Upper lobe of left lung (tissue), 4 donors: ENCODE results near the gene LRRC17.

ENCODE experiments used
- EP300 ChIP-seq, 4 donors: sonication (generic); formaldehyde crosslinking; IDR thresholded peaks; one replicate each; pipeline ENCODE4 v1.5.1; 2017; ENCODE audit warnings: antibody characterized with exemption in 4 of 4, control low read depth in 2 of 4
- POLR2A ChIP-seq, 4 donors: fragments of 450-650 bp; IDR thresholded peaks; one replicate each; pipeline ENCODE4 v1.5.1; 2016 to 2017; ENCODE audit warnings: antibody characterized with exemption in 4 of 4, mild to moderate bottlenecking in 2 of 4
- POLR2AphosphoS5 ChIP-seq, 2 donors: sonication (generic); formaldehyde crosslinking; IDR thresholded peaks; one replicate each; pipeline ENCODE4 v1.5.1; 2017; ENCODE audit warnings: antibody characterized with exemption in 2 of 2
- TF ChIP-seq, protein P1 (sequence below), 6 experiments: fragments of 450-650 bp in 4 of 6; fragments of 200-600 bp in 2 of 6; sonication (generic) in 2 of 6; IDR thresholded peaks; one replicate each; pipeline ENCODE4 v1.5.1; 2016 to 2019; ENCODE audit warnings: antibody characterized with exemption in 6 of 6

GRCh38 chr7:102991540-102992214 lies 78.9 kb downstream of the LRRC17 start:
- TF ChIP-seq, protein P1, sequence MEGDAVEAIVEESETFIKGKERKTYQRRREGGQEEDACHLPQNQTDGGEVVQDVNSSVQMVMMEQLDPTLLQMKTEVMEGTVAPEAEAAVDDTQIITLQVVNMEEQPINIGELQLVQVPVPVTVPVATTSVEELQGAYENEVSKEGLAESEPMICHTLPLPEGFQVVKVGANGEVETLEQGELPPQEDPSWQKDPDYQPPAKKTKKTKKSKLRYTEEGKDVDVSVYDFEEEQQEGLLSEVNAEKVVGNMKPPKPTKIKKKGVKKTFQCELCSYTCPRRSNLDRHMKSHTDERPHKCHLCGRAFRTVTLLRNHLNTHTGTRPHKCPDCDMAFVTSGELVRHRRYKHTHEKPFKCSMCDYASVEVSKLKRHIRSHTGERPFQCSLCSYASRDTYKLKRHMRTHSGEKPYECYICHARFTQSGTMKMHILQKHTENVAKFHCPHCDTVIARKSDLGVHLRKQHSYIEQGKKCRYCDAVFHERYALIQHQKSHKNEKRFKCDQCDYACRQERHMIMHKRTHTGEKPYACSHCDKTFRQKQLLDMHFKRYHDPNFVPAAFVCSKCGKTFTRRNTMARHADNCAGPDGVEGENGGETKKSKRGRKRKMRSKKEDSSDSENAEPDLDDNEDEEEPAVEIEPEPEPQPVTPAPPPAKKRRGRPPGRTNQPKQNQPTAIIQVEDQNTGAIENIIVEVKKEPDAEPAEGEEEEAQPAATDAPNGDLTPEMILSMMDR (IDR thresholded peaks at IDR 0.05) = no peak
- no peak for TF ChIP-seq EP300 (IDR thresholded peaks at IDR 0.05)
- TF ChIP-seq POLR2AphosphoS5 (IDR thresholded peaks at IDR 0.05) = no peak
- TF ChIP-seq POLR2A (IDR thresholded peaks at IDR 0.05) = no peak
